Mesendoderm (in vitro differentiated cells): Measurements from ENCODE around the gene KIF5B. TPM values are rescaled to one million over a fixed set of nuclear protein-coding genes. Genes with fewer than 3 reads are reported as not detected.

Source experiments
- DNase-seq: peaks from one replicate; pipeline ENCODE4 v3.0.0; 2013
- H2AK5ac ChIP-seq: 2 replicates; pipeline ENCODE4 v1.6.1; 2013; ENCODE audit warnings: low read length, inconsistent platforms
- H2BK120ac ChIP-seq: 2 replicates; pipeline ENCODE4 v1.6.1; 2013; ENCODE audit warnings: low read depth, mild to moderate bottlenecking, low read length, moderate library complexity, mixed read lengths
- H2BK15ac ChIP-seq: replicated peaks from 2 replicates; pipeline ENCODE4 v1.6.1; 2013; ENCODE audit warnings: low read depth, mild to moderate bottlenecking, moderate library complexity
- H2BK5ac ChIP-seq: 2 replicates; pipeline ENCODE4 v1.6.1; 2013; ENCODE audit warnings: low read length, inconsistent platforms
- H3K18ac ChIP-seq: 2 replicates; pipeline ENCODE4 v1.6.1; 2013; ENCODE audit warnings: mild to moderate bottlenecking, low read length, mixed read lengths
- H3K23ac ChIP-seq: one replicate; pipeline ENCODE4 v1.6.1; 2013; ENCODE audit warnings: low read length
- H3K27ac ChIP-seq: 2 replicates; pipeline ENCODE4 v1.5.1; 2013; ENCODE audit warnings: low read depth, mild to moderate bottlenecking, inconsistent platforms, low read length, moderate library complexity
- H3K27me3 ChIP-seq: 2 replicates; pipeline ENCODE4 v1.6.1; 2013; ENCODE audit warnings: low read length, control low read depth, mild to moderate bottlenecking, inconsistent platforms; ENCODE audit not compliant: insufficient read depth, poor library complexity
- H3K36me3 ChIP-seq: 2 replicates; pipeline ENCODE4 v1.6.1; 2013; ENCODE audit warnings: low read length, inconsistent platforms; ENCODE audit not compliant: control insufficient read depth, insufficient read depth
- H3K4ac ChIP-seq: one replicate; pipeline ENCODE4 v1.6.1; 2013; ENCODE audit warnings: low read depth, mild to moderate bottlenecking, low read length, moderate library complexity
- H3K4me1 ChIP-seq: 2 replicates; pipeline ENCODE4 v1.6.1; 2013; ENCODE audit warnings: low read depth, low read length, inconsistent platforms; ENCODE audit not compliant: control insufficient read depth
- H3K4me2 ChIP-seq: 2 replicates; pipeline ENCODE4 v1.6.1; 2013; ENCODE audit warnings: low read length
- H3K4me3 ChIP-seq: 2 replicates; pipeline ENCODE4 v1.5.1; 2013; ENCODE audit warnings: mild to moderate bottlenecking, low read length
- H3K56ac ChIP-seq: one replicate; pipeline ENCODE4 v1.6.1; 2013; ENCODE audit warnings: low read length
- H3K79me1 ChIP-seq: 2 replicates; pipeline ENCODE4 v1.6.1; 2013; ENCODE audit warnings: low read length, inconsistent platforms
- H3K79me2 ChIP-seq: 2 replicates; pipeline ENCODE4 v1.6.1; 2013; ENCODE audit warnings: mild to moderate bottlenecking, low read length; ENCODE audit not compliant: control insufficient read depth, insufficient read depth
- H3K9ac ChIP-seq: 2 replicates; pipeline ENCODE4 v1.6.1; 2013; ENCODE audit warnings: low read length, inconsistent platforms
- H4K5ac ChIP-seq: one replicate; pipeline ENCODE4 v1.6.1; 2013; ENCODE audit warnings: low read length
- H4K8ac ChIP-seq: one replicate; pipeline ENCODE4 v1.6.1; 2013; ENCODE audit warnings: low read depth, mild to moderate bottlenecking, control low read depth, low read length, moderate library complexity
- WGBS: extraction: QIAGEN DNeasy Blood & Tissue Kit; methylation state at CpG from one replicate; pipeline ENCODE4 v1.1.7; 2013; ENCODE audit warnings: low lambda C conversion rate, missing lambda C conversion rate; ENCODE audit not compliant: insufficient coverage; ENCODE audit errors: extremely low coverage; 5-methylcytosine and 5-hydroxymethylcytosine counted together
- polyA plus RNA-seq, 2 experiments: library from polyadenylated mRNA; stranded (reverse); fragments of 200-250 nt; gene quantifications; one replicate each; pipeline ENCODE4 v1.2.3, GENCODE V29; 2013

The KIF5B gene
- polyA plus RNA-seq (2013, experiment 1 of 2): 71.8 TPM
- 71.7 TPM for polyA plus RNA-seq (2013, experiment 2 of 2)

DNA sequence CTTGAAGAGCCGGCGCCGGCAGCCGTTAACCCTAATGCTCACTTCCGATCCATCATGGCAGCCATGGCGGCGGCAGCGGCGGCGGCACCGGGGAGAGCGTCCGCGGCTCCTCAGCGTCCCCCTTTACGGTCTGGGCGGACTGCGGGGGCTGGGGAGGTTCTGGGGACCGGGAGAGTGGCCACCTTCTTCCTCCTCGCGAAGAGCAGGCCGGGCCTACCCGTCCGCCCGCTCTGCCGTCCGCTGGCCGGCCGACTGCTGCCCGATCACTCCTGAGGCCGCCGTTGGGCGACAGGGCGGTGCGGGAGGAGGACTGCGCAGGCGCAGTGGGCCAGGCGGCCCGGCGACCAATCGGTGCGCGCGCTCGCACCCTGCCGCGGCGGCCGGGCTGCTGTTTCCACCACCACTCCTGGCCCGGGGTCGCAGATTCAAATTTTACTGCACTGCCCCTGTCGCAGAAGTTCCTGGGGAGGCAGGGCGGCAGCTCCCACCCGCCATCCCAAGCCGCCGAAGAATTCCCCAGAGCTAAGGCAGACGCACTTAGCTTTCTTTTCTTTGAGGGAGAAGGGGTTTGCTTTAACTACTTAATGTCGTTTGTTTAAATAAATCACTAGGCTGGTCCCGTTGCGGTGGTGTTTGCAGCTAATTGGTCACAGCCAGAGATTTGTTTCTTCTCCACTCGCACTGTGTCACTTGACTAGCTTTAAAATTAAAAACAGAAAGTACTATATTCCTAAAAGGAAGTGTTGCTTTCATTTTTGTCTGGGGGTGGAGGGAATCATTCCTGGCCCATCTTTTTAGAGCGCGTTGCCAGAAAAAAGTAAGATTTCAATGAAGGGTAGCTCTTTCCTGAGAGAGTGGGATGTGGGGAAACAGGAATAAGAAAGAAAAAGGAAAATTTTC lies at the start of gene KIF5B:
TSS of gene KIF5B (minus strand) at position 290 of the 900 bp plus-strand sequence. CDS start 452 bp downstream, outside the sequence.
- Histone ChIP-seq H3K36me3 (no peaks in the 10 kb centered on the region), H3K56ac (peak within 1 kb of the TSS; percentile 97), H3K4me3 (peak within 1 kb of the TSS; percentile 95), H2AK5ac (no peak within 1 kb of the TSS), H3K79me2 (peaks cover 41% of the 10 kb centered on the region), H2BK15ac (no peak within 1 kb of the TSS), H3K4me2 (peak within 1 kb of the TSS; percentile 60), H3K18ac (peak within 1 kb of the TSS; percentile 92), H3K27me3 (no peaks in the 10 kb centered on the region), H3K79me1 (no peaks in the 10 kb centered on the region), H3K9ac (peak within 1 kb of the TSS; percentile 97), H2BK5ac (peak within 1 kb of the TSS; percentile 95), H3K4ac (peak within 1 kb of the TSS; percentile 81), H2BK120ac (peak within 1 kb of the TSS; percentile 18), H3K27ac (peak within 1 kb of the TSS; percentile 86), H3K23ac (peak within 1 kb of the TSS; percentile 100), H4K8ac (no peak within 1 kb of the TSS), H4K5ac (peak within 1 kb of the TSS; percentile 62), H3K4me1 (peaks cover 2% of the 10 kb centered on the region)
- WGBS: no CpG with 5 or more reads among the region's 63 CpGs
- DNase-seq: peak; percentile 93

DNA sequence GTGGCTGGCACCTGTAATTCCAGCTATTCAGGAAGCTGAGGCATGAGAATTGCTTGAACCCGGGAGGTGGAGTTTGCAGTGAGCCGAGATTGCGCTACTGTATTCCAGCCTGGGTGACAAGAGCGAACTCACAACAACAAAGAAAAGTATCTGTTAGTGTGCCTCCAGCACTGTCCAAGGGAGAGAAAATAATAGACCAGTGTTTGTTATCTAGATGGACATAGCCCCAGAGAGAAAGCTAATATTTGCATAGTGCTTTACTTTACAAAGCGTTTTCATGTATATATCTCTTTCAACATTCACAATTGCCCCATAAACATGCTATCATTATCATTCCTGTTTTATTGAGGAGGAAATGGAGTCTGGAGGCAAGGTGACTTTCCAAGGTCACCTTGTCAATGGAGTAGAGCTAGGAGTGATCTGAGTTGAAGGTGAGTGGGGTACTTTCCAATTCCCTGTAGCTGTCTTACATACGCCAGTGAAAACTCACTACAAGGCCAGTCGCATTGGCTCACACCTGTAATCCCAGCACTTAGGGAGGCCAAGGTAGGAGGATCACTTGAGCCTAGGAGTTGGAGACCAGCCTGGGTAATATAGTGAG lies 49.7 kb upstream of the KIF5B start:
- Histone ChIP-seq H3K56ac (no peak overlapping the region), H3K18ac (no peak overlapping the region), H2BK15ac (no peak overlapping the region), H3K27me3 (no peaks in the 10 kb centered on the region), H2AK5ac (no peak overlapping the region), H2BK5ac (no peak overlapping the region), H4K5ac (no peak overlapping the region), H3K79me1 (no peaks in the 10 kb centered on the region), H4K8ac (no peak overlapping the region), H3K9ac (no peak overlapping the region), H2BK120ac (no peak overlapping the region), H3K4ac (no peak overlapping the region), H3K4me2 (no peak overlapping the region), H3K27ac (no peak overlapping the region), H3K36me3 (no peaks in the 10 kb centered on the region), H3K4me1 (no peaks in the 10 kb centered on the region), H3K79me2 (no peaks in the 10 kb centered on the region), H3K23ac (no peak overlapping the region), H3K4me3 (no peak overlapping the region)
- DNase-seq: no peak
- no CpG with 5 or more reads among the region's 7 CpGs for WGBS

DNA sequence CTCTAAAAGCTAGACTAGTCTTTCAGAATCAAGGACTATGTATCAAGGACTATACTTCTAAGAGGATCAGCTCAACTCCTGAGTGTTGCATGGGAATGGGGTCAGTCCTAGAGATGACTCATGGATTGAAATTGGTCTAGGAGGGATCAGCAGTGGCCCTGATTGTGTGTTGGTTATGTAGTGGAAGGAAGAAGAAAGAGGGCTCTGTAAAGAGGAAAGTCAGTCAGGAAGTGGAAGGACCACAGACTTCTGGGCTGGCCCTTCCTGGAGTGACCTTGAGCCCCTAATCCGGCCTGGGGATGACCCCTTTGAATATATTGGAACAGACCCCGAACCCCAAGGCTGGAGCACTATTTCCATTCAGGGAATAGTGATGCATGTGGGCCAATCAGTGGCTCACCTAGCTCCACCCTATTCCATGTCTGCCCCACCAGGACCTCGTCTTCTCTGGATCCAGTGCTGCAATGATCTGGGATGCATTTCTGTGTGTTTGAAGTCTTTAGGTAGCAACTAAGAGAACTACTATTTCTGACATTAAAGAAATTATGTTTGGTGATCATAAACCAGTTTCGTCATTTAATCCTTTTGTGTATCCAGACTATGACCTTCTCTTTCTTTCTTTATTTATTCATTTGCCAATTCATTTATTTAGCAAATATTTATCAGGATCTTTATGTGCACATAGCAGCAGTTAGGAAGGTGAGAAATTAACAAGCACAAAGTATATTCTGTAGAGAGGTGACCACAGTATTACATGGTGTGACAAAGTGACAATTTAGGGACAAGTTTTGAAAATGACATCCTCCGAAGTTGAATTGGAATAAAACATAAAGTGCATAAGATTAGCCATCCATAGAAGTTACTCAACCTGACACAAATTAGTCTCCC lies 48.6 kb upstream of the KIF5B start:
- no peak overlapping the region for H4K8ac ChIP-seq

DNA sequence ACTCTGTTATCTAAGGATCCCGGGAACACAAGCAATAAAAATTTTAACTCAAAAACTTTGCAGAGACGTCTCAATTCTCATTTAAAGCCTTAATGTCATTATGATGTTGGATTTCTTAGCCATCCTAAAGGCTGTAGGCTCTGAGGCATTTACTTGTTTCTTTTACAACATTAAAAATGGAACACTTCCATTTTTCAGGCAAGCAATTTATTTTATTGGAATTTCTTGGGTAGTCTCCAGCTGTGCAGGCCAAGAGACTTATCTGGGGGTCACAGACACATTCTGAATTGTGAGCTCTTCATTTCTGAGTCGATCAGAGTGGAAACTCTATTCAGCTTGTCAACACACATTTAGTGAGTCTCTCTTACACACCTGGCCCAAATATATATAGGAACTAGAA lies 48.0 kb upstream of the KIF5B start:
- H3K4me2 ChIP-seq: no peak overlapping the region
- H3K27ac ChIP-seq: no peak overlapping the region
- no peaks in the 10 kb centered on the region for H3K79me2 ChIP-seq
- no peaks in the 10 kb centered on the region for H3K4me1 ChIP-seq
- H3K56ac ChIP-seq: no peak overlapping the region
- H2BK120ac ChIP-seq: no peak overlapping the region
- H3K18ac ChIP-seq: no peak overlapping the region
- no CpG with 5 or more reads among the region's 3 CpGs for WGBS
- no peak overlapping the region for H3K4ac ChIP-seq
- no peak for DNase-seq
- no peak overlapping the region for H2BK5ac ChIP-seq
- H3K9ac ChIP-seq: no peak overlapping the region
- H4K8ac ChIP-seq: no peak overlapping the region
- no peaks in the 10 kb centered on the region for H3K79me1 ChIP-seq
- H4K5ac ChIP-seq: no peak overlapping the region
- no peaks in the 10 kb centered on the region for H3K36me3 ChIP-seq
- H3K27me3 ChIP-seq: no peaks in the 10 kb centered on the region
- H2BK15ac ChIP-seq: no peak overlapping the region
- H2AK5ac ChIP-seq: no peak overlapping the region
- H3K4me3 ChIP-seq: no peak overlapping the region
- H3K23ac ChIP-seq: no peak overlapping the region

More for the DNA sequence above, 48.6 kb upstream of the KIF5B start:
- Histone ChIP-seq H3K4ac (no peak overlapping the region), H3K27ac (no peak overlapping the region), H3K23ac (no peak overlapping the region), H3K79me2 (no peaks in the 10 kb centered on the region), H3K9ac (no peak overlapping the region), H2BK5ac (no peak overlapping the region), H2BK120ac (no peak overlapping the region), H3K56ac (no peak overlapping the region), H3K4me2 (no peak overlapping the region), H2BK15ac (no peak overlapping the region), H3K36me3 (no peaks in the 10 kb centered on the region), H3K79me1 (no peaks in the 10 kb centered on the region), H4K5ac (no peak overlapping the region), H3K18ac (no peak overlapping the region), H2AK5ac (no peak overlapping the region), H3K4me1 (no peaks in the 10 kb centered on the region), H3K4me3 (no peak overlapping the region), H3K27me3 (no peaks in the 10 kb centered on the region)
- WGBS: no CpG with 5 or more reads among the region's 5 CpGs
- DNase-seq: no peak

DNA sequence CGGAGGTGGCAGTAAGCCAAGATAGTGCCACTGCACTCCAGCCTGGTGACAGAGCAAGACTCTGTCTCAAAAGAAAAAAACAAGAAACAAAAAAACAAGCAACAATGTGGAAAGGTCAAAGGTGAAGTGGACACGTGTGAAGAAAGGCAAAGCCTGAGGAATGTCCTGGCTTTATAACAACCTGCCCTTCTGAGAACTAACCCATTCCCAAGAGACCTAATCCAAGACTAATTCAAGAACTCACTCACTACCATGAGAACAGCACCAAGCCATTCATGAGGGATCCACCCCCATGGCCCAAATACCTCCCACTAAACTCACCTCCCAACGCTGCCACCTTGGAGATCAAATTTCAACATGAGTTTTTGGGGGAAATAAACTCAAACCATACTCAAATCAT lies 47.5 kb upstream of the KIF5B start:
- Histone ChIP-seq H3K4me2 (no peak overlapping the region), H3K27ac (no peak overlapping the region)

More for the DNA sequence above, 47.5 kb upstream of the KIF5B start:
- no peak overlapping the region for H3K56ac ChIP-seq
- H3K36me3 ChIP-seq: no peaks in the 10 kb centered on the region
- no peak overlapping the region for H3K18ac ChIP-seq
- no peak overlapping the region for H3K4ac ChIP-seq
- H2BK120ac ChIP-seq: no peak overlapping the region
- H3K9ac ChIP-seq: no peak overlapping the region
- no peak overlapping the region for H4K5ac ChIP-seq
- H3K79me1 ChIP-seq: no peaks in the 10 kb centered on the region
- H3K4me3 ChIP-seq: no peak overlapping the region
- H2BK5ac ChIP-seq: no peak overlapping the region
- WGBS: no CpG with 5 or more reads among the region's 3 CpGs
- no peak overlapping the region for H2BK15ac ChIP-seq
- H3K23ac ChIP-seq: no peak overlapping the region
- no peak overlapping the region for H4K8ac ChIP-seq
- H2AK5ac ChIP-seq: no peak overlapping the region
- H3K79me2 ChIP-seq: no peaks in the 10 kb centered on the region
- no peak for DNase-seq
- H3K27me3 ChIP-seq: no peaks in the 10 kb centered on the region
- no peaks in the 10 kb centered on the region for H3K4me1 ChIP-seq
